Globus pallidus (tissue), 1 donor: ENCODE measurements around the gene KMT2E.
"Not testable (repeated sequence)": the region's sequence is repeated elsewhere in the genome, so short reads cannot be mapped to it uniquely, and the experiment has no call there.

Experiments used
- DNase-seq: peaks from one replicate; pipeline ENCODE4 v3.0.0-alpha.2; 2015; ENCODE audit warnings: low spot score

Gene KMT2E

GRCh38 chr7:104983076-104983577 is 30.9 kb upstream of the KMT2E start:
- DNase-seq: no peak

DNA sequence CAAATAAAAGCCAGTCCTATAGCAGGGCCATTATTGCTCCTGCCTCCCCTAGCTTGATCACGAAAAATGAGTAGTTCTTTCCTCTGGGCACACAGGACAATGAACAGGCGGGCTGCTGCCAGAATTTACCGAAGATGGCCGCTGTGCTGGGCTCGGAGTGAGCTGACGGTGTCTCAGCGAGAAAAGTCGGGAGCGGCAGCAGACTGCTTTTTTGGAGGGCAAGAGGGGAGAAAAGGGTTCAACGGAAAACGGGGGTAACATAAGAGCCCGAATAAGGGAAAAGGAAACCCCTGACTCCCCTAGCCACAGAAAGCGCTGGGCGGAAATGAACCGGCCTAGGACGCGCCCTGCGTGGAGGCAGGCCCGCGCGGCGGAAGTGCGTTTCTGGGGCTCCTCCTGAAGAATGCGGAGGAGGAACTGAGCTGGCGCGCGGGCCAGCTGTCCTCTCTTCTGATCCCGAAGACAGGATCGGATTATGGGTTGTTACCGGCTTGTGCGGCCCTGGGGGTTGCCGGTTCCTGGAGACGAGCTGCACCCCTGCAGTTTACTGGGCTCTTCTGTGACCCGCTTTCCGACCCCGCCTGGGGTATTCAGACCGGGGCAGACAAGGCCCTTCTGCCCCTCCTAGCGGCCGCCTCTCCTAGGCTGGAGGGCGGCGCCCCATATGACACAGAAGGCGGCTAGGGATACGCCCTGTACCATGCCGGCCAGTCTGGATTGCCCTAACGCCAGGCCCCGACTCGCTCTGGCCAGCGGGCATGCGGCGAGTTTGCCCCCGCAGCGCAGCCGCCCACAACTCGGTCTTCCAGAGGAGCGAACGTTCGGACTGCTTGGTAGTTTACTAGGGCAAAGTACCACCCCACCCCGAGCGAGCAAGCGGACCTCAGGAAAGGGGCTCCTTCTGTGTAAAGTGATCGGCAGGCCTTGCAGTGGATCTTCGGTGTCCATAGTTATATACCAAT is 30.1 kb upstream of the KMT2E start:
- DNase-seq: peak; percentile 88

DNA sequence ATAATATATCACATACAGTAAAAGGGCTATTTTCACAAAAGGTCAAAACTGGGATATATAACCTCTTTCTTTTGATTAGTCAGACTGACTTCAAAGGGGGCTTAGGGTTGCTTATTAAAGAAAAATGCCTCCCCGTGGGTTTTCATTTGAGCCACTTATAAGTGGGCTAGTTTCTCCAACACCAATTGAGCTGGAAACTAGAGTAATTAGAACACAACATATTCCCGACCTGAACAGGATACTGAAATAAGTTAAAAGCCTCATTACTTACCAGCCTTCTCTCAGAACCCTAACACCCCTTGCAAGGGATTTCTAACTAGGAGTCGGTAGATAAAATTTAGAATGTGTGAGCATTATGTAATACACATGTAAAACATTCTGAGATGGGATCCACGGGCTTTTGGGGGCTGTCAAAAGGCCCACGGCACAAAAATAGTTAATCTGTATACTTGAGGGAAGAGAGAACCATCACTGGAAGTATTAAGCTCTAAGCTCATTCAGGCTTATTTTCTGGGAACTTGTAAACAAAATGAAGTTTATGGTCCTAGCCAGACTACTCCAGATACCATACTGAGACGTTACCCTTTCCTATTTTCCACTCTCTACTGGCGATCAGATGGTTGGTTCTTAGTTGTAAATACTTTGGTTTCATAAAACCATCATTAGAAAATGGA is 29.3 kb upstream of the KMT2E start:
- DNase-seq: no peak

DNA sequence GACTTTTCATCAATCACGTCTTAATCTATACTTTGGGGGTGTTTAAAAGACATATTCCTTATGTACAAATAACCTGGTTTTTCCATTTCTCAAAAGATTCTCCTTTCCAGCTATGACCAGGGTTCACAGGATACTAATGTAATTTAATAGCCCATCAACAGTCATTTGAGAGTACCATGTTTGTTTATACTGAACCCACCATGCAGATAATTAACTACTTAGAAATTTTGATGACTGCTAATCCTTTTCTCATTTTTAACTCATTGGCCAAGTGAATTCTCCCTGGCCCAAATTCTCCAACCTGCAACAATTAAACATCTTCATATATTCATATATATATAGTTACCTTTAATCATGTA is 28.8 kb upstream of the KMT2E start:
- no peak for DNase-seq

GRCh38 chr7:104986628-104987259 is 27.3 kb upstream of the KMT2E start:
- no peak for DNase-seq

DNA sequence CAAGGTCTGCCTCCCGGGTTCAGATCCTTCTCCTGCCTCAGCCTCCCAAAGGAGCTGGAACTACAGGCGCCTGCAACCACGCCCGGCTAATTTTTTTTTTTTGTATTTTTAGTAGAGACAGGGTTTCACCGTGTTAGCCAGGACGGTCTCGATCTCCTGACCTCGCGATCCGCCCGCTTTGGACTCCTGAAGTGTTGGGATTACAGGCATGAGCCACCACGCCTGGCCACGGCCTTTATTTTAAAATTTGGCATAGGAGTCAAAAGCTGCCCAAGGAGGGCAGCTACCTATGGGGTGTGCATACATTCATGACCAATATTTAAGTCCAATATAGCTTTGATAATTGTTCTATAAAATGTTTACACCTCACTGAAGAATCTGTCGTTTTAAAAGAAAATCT is 26.6 kb upstream of the KMT2E start:
- DNase-seq: not testable (repeated sequence)

DNA sequence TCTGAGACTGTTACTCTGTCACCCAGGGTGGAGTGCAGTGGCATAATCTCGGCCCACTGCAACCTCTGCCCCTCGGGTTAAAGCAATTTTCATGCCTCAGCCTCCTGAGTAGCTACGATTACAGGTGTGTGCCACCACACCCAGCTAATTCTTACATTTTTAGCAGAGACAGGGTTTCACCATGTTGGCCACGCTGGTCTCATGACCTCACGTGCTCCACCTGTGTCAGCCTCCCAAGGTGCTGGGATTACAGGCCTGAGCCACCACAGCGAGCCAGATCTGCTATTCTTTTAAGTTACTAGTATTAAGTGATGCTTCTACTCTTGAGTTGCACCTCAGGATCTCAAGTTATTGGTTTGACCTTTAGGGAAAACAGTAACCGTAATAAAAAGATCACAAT is 23.0 kb upstream of the KMT2E start:
- no peak for DNase-seq

GRCh38 chr7:104992306-104992705 is 21.7 kb upstream of the KMT2E start:
- DNase-seq: no peak

GRCh38 chr7:104993217-104993862 is 20.7 kb upstream of the KMT2E start:
- DNase-seq: no peak

- DNase-seq: no peak
These were observed 15.8 kb upstream of the KMT2E start for GRCh38 chr7:104998040-104998752.

- no peak for DNase-seq
These were observed 13.8 kb upstream of the KMT2E start for GRCh38 chr7:105000200-105000599.

- DNase-seq: no peak
These were observed 13.1 kb upstream of the KMT2E start for GRCh38 chr7:105000927-105001336.

DNA sequence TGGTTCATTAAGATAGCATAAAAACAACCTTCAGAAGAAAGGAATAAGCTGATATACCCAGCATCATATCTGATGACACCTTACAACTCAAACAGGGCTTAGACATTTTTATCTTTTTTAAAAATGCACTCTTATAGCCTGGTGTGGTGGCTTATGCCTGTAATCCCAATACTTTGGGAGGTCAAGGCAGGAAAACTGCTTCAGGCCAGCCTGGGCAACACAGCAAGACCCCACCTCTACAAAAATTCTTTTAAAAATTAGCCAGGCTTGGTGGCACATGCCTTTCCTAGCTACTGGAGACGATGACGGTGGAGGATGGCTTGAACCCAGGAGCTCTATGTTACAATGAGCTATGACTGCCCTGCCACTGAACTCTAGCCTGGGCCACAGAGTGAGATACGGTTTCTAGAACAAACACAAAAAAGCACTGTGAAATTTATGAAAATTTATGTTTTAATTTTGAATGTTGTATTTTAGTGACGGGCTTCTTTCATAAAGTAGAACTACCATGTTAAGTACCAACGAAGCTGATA is 12.3 kb upstream of the KMT2E start:
- no peak for DNase-seq

DNA sequence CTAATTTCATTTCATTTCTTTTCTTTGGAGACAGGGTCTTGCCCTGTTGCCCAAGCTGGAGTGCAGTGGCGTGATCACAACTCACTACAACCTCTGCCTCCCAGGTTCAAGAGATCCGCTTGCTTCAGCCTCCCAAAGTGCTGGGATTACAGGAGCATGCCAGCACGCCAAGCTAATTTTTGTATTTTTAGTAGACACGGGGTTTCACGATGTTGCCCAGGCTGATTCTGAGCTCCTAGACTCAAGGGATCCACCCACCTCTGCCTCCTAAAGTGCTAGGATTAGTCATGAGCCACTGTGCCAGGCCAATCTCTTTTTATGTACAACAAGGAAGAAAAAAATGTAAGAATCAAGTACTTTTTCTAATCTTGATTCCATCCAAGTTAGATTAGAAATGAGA is 10.7 kb upstream of the KMT2E start:
- no peak for DNase-seq

DNA sequence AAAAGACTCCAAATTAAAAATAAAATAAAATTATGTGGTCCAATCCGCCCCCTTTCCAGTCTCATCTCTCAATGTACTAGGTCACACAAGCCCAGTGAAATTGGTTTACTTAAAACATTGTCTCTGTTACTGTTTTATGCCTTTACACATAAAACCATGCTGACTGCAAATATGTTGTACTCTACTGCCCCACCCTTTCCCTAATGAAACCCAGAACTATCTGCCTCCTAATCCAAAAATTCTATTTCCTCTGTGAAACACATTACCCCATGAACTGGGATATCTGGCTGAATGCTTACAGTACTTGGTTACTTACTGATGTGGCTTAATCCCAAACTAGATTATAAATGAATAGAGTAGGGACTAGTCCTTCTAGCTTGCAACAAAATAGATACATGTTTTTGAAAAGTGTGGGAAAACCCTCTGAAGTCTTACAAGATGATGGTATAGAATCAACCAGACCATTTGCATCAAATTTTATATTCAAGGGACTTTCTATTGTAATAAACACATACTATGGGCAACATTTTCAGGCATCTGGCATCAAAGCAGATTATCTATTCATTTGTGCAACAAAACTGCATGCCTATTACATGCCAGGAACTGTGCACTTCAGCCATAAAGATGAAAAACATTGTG is 10.0 kb upstream of the KMT2E start:
- no peak for DNase-seq

DNA sequence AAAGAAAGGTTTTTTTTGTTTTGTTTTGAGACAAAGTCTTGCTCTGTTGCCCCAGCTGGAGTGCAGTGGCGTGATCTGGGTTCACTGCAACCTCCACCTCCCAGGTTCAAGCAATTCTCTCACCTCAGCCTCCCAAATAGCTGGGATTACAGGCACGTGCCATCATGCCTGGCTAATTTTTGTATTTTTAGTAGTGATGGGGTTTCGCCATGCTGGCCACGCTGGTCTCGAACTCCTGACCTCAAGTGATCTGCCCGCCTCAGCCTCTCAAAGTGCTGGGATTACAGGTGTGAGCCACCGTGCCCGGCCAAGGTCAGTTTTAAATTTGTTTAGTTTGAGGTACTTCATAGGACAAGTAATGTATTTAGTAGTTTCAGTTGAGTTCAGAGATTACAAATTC is 9.0 kb upstream of the KMT2E start:
- DNase-seq: not testable (repeated sequence)

DNA sequence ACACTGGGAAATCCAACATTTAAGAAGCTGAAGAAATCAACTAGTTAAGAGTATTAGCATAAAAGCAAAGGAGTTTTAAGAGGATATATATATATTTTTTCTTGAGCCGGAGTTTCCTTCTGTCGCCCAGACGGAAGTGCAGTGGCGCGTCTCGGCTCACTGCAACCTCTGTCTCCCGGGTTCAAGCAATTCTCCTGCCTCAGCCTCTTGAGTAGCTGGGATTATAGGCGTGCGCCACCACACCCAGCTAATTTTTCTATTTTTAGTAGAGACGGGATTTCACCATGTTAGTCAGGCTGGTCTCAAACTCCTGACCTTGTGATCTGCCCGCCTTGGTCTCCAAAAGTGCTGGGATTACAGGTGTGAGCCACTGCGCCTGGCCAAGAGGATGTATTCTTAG is 8.5 kb upstream of the KMT2E start:
- DNase-seq: not testable (repeated sequence)

- DNase-seq: no peak
These were observed 7.5 kb upstream of the KMT2E start for GRCh38 chr7:105006367-105007136.

DNA sequence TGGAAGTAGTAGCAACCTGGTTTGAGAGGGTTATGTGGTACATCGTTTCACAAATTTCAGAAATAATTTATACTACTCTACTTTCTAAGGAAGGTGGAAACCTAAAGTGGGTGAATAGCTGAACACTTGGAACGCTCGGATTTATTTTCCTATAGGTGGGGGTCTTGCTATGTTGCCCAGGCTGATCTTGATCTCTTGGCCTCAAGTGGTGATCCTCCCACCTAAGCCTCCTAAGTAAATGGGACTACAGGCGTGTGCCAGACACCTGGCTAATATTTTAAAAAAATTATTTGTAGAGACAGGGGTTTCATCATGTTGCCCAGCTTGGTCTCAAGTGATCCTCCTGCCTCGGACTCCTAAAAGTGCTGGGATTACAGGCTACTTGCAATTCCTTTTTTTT is 6.7 kb upstream of the KMT2E start:
- DNase-seq: no peak
